ENCODE data around the gene GOLGB1. TPM values are rescaled to one million over a fixed set of nuclear protein-coding genes. Genes with fewer than 3 reads are reported as not detected.

Gene GOLGB1
- total RNA-seq, 4 donors from 2014 or later = 71.7 to 101 (median 94.9) TPM

DNA sequence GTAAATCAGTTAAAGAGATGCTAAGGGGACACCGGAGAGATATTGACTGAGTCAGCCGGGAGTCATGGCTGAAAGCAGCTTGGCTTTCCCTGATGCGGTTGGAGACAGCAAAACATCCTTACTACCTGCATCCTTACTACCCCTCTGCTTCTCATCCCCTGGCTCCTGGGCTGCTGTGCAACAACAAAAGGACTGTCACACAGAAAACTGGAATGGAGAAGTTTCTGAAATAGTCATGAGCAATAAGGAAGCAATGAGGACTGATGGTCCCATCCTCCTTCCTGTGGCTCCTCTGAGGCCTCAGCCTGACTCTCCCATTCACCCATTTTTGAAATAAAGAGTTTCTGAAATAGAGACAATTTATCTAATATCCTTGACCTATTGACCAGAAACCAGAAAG lies 90.0 kb downstream of the GOLGB1 start:
- intact Hi-C loops (cut with DNase I; ENCODE audit: low total_unique reads) (no loop called here), in situ Hi-C loops (cut with MboI; ENCODE audit: low pct_ligation_motif_present in 1 of 4, low pct_unique_long_range_greater_than_20kb in 1 of 4, low sequenced_read_pairs in 3 of 4) (no loop called here)
- Histone ChIP-seq H3K27me3 (no peaks in the 10 kb centered on the region), H3K9me3 (no peaks in the 10 kb centered on the region), H3K4me3 (peak overlapping the region in 1 of 4 donors; percentile 36), H3K36me3 (peaks cover 0 to 17% (median 6%) of the 10 kb centered on the region in 4 donors), H3K4me1 (peaks cover 0 to 3% (median 0%) of the 10 kb centered on the region in 4 donors), H3K27ac (peak overlapping the region; percentile 63 to 82 (median 74))
- WGBS, 2 donors (ENCODE audit: low coverage in 1 of 2) = 85 to 91% methylated on average over 3 of the region's 3 CpGs
- no peak for DNase-seq
- TF ChIP-seq POLR2AphosphoS5 (IDR thresholded peaks at IDR 0.05) (no peak), EP300 (IDR thresholded peaks at IDR 0.05; ENCODE audit: low read depth) (no peak), POLR2A (IDR thresholded peaks at IDR 0.05) (no peak), CTCF (IDR thresholded peaks at IDR 0.05) (no peak)

DNA sequence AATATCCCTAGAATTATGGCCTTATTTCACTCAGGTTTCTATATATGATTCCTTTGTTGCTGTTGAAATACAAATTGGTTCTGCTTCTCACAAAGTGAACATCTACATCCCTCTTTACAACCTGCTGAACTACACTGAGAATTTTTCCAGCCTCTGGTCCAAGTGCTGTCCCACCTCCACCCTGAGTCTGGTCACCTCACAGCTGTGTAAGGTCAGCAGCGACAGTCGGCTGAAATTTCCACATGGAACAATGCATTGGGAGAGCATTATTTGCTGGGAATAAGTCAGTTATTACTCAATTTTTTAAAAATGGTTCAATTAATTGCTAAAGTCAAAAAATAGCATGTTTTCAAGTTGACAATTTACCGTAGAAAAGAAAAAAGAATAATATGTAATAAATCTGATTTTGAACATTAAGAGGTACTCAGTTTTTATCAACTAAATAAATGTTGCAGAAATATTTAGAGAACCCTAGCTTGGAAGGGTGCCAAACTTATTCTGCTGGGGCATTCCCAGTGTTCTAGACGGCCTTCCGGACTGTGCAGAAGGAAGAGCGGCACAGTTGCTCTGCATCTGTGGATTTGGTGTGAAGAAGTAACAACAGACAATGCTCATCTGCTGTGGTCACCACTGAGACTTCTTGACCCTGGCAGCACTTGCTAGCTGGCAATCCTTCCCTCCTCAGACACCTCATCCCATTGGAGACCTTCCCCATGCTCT lies 90.7 kb downstream of the GOLGB1 start:
- Histone ChIP-seq H3K4me3 (peak overlapping the region in 1 of 4 donors; percentile 36), H3K27ac (peak overlapping the region in 2 of 4 donors; percentile 78 to 82), H3K27me3 (no peaks in the 10 kb centered on the region), H3K36me3 (peaks cover 0 to 10% (median under 1%) of the 10 kb centered on the region in 4 donors), H3K4me1 (peaks cover 0 to 3% (median 0%) of the 10 kb centered on the region in 4 donors), H3K9me3 (no peaks in the 10 kb centered on the region)
- TF ChIP-seq CTCF (IDR thresholded peaks at IDR 0.05) (no peak), EP300 (IDR thresholded peaks at IDR 0.05; ENCODE audit: low read depth) (no peak), POLR2AphosphoS5 (IDR thresholded peaks at IDR 0.05) (no peak), POLR2A (IDR thresholded peaks at IDR 0.05) (no peak)
- in situ Hi-C loops (cut with MboI; ENCODE audit: low pct_ligation_motif_present in 1 of 4, low pct_unique_long_range_greater_than_20kb in 1 of 4, low sequenced_read_pairs in 3 of 4) = no loop called here
- WGBS, 2 donors (ENCODE audit: low coverage in 1 of 2) = 74 to 79% methylated on average over 6 of the region's 6 CpGs
- no peak for DNase-seq
- intact Hi-C loops (cut with DNase I; ENCODE audit: low total_unique reads) = no loop called here

GRCh38 chr3:121654493-121655385 lies 94.8 kb downstream of the GOLGB1 start:
- 61 to 73% methylated on average over 5 to 6 of the region's 6 CpGs for WGBS, 2 donors (ENCODE audit: low coverage in 1 of 2)
- in situ Hi-C loops (cut with MboI; ENCODE audit: low pct_ligation_motif_present in 1 of 4, low pct_unique_long_range_greater_than_20kb in 1 of 4, low sequenced_read_pairs in 3 of 4) = no loop called here
- intact Hi-C loops (cut with DNase I; ENCODE audit: low total_unique reads) = no loop called here
- H3K4me3 ChIP-seq = no peak overlapping the region
- no peak for TF ChIP-seq POLR2AphosphoS5 (IDR thresholded peaks at IDR 0.05)
- no peak for TF ChIP-seq CTCF (IDR thresholded peaks at IDR 0.05)
- no peak for TF ChIP-seq EP300 (IDR thresholded peaks at IDR 0.05; ENCODE audit: low read depth)
- TF ChIP-seq POLR2A (IDR thresholded peaks at IDR 0.05) = no peak
- H3K27ac ChIP-seq = no peak overlapping the region
- no peaks in the 10 kb centered on the region for H3K27me3 ChIP-seq
- no peak for DNase-seq
- no peaks in the 10 kb centered on the region for H3K9me3 ChIP-seq
- no peaks in the 10 kb centered on the region for H3K36me3 ChIP-seq
- H3K4me1 ChIP-seq = peaks cover 0 to 3% (median 0%) of the 10 kb centered on the region in 4 donors

- H3K4me1 ChIP-seq = peaks cover 0 to 7% (median 0%) of the 10 kb centered on the region in 4 donors
- H3K36me3 ChIP-seq = no peaks in the 10 kb centered on the region
- H3K27ac ChIP-seq = no peak overlapping the region
- no peak for TF ChIP-seq CTCF (IDR thresholded peaks at IDR 0.05)
- no peak for TF ChIP-seq POLR2A (IDR thresholded peaks at IDR 0.05)
- no peak for TF ChIP-seq POLR2AphosphoS5 (IDR thresholded peaks at IDR 0.05)
- no peak for TF ChIP-seq EP300 (IDR thresholded peaks at IDR 0.05; ENCODE audit: low read depth)
- in situ Hi-C loops (cut with MboI; ENCODE audit: low pct_ligation_motif_present in 1 of 4, low pct_unique_long_range_greater_than_20kb in 1 of 4, low sequenced_read_pairs in 3 of 4) (no loop called here), intact Hi-C loops (cut with DNase I; ENCODE audit: low total_unique reads) (no loop called here)
- no peaks in the 10 kb centered on the region for H3K27me3 ChIP-seq
- no peaks in the 10 kb centered on the region for H3K9me3 ChIP-seq
- no peak overlapping the region for H3K4me3 ChIP-seq
- no peak for DNase-seq
Observed at GRCh38 chr3:121651684-121652083, 97.9 kb downstream of the GOLGB1 start.

All from transverse colon (tissue), 4 donors.